ENCODE measurements around the gene L1CAM.
A peak's percentile ranks its signal among the peaks of the same experiment; 100 is the strongest.

L1CAM gene

GRCh38 chrX:153934762-153935325 lies 48.9 kb upstream of the L1CAM start, which contains the start of gene NAA10:
Gene NAA10 (minus strand): TSS chrX:153935037. CDS start chrX:153934904, 133 bp downstream.
- peaks cover 19% of the 10 kb centered on the region for H3K79me2 ChIP-seq (ENCODE audit: insufficient read depth, low read length)
- no peaks in the 10 kb centered on the region for H3K36me3 ChIP-seq (ENCODE audit: low read length)
- 0 out of 2 replicates have a peak, but pooled peaks cover 5% of the 10 kb centered on the region for H3F3A ChIP-seq (ENCODE audit: insufficient read depth)
- no peaks in the 10 kb centered on the region for H4K20me1 ChIP-seq (ENCODE audit: low read depth, low read length)
- no peaks in the 10 kb centered on the region for H3K9me3 ChIP-seq (ENCODE audit: insufficient read depth, low read length)
- H2AFZ ChIP-seq (ENCODE audit: low read depth, low read length, severe bottlenecking) = peak within 1 kb of the TSS; percentile 85
- H3K9me2 ChIP-seq (replicated peaks; ENCODE audit: insufficient read depth, low read length) = no peaks in the 10 kb centered on the region
- H3K4me3 ChIP-seq (ENCODE audit: insufficient read depth, low read length, poor library complexity, severe bottlenecking) = peak within 1 kb of the TSS; percentile 84
- peak within 1 kb of the TSS; percentile 51 for H3K27ac ChIP-seq (ENCODE audit: low read depth, low read length)
- no peak for TF ChIP-seq CTCF (IDR thresholded peaks at IDR 0.05; ENCODE audit: insufficient read depth, low read length, poor library complexity, severe bottlenecking)
- TF ChIP-seq EZH2phosphoT487 (conservative IDR thresholded peaks at IDR 0.05; ENCODE audit: low read length) = no peak
- H3K9ac ChIP-seq (ENCODE audit: low read length) = peak within 1 kb of the TSS; percentile 96
- peak within 1 kb of the TSS; percentile 93 for H3K4me2 ChIP-seq (ENCODE audit: low read depth, low read length, poor library complexity, severe bottlenecking)
- H3K27me3 ChIP-seq (ENCODE audit: low read length) = no peaks in the 10 kb centered on the region

GRCh38 chrX:153934148-153934761 lies 48.3 kb upstream of the L1CAM start:
- no peaks in the 10 kb centered on the region for H3K27me3 ChIP-seq (ENCODE audit: low read length)
- H2AFZ ChIP-seq (ENCODE audit: low read depth, low read length, severe bottlenecking) = no peak overlapping the region
- peaks cover 19% of the 10 kb centered on the region for H3K79me2 ChIP-seq (ENCODE audit: insufficient read depth, low read length)
- no peaks in the 10 kb centered on the region for H3K36me3 ChIP-seq (ENCODE audit: low read length)
- H3K4me3 ChIP-seq (ENCODE audit: insufficient read depth, low read length, poor library complexity, severe bottlenecking) = peak overlapping the region; percentile 84
- H3F3A ChIP-seq (ENCODE audit: insufficient read depth) = peaks cover 6% of the 10 kb centered on the region; the same call in 1 of the 2 replicates
- TF ChIP-seq EZH2phosphoT487 (conservative IDR thresholded peaks at IDR 0.05; ENCODE audit: low read length) = no peak
- TF ChIP-seq CTCF (IDR thresholded peaks at IDR 0.05; ENCODE audit: insufficient read depth, low read length, poor library complexity, severe bottlenecking) = no peak
- peak overlapping the region; percentile 96 for H3K9ac ChIP-seq (ENCODE audit: low read length)
- peak overlapping the region; percentile 93 for H3K4me2 ChIP-seq (ENCODE audit: low read depth, low read length, poor library complexity, severe bottlenecking)
- peak overlapping the region; percentile 51 for H3K27ac ChIP-seq (ENCODE audit: low read depth, low read length)
- no peaks in the 10 kb centered on the region for H3K9me2 ChIP-seq (replicated peaks; ENCODE audit: insufficient read depth, low read length)
- H3K9me3 ChIP-seq (ENCODE audit: insufficient read depth, low read length) = no peaks in the 10 kb centered on the region
- H4K20me1 ChIP-seq (ENCODE audit: low read depth, low read length) = no peaks in the 10 kb centered on the region

GRCh38 chrX:153933748-153934147 lies 47.8 kb upstream of the L1CAM start:
- H2AFZ ChIP-seq (ENCODE audit: low read depth, low read length, severe bottlenecking) = no peak overlapping the region
- TF ChIP-seq CTCF (IDR thresholded peaks at IDR 0.05; ENCODE audit: insufficient read depth, low read length, poor library complexity, severe bottlenecking) (no peak), EZH2phosphoT487 (conservative IDR thresholded peaks at IDR 0.05; ENCODE audit: low read length) (no peak)
- H4K20me1 ChIP-seq (ENCODE audit: low read depth, low read length) = no peaks in the 10 kb centered on the region
- H3K9me3 ChIP-seq (ENCODE audit: insufficient read depth, low read length) = no peaks in the 10 kb centered on the region
- H3K27ac ChIP-seq (ENCODE audit: low read depth, low read length) = peak overlapping the region; percentile 51; the same call in 1 of the 2 replicates
- peak overlapping the region; percentile 84 for H3K4me3 ChIP-seq (ENCODE audit: insufficient read depth, low read length, poor library complexity, severe bottlenecking)
- H3K36me3 ChIP-seq (ENCODE audit: low read length) = no peaks in the 10 kb centered on the region
- H3K4me2 ChIP-seq (ENCODE audit: low read depth, low read length, poor library complexity, severe bottlenecking) = peak overlapping the region; percentile 93
- H3K27me3 ChIP-seq (ENCODE audit: low read length) = no peaks in the 10 kb centered on the region
- H3K79me2 ChIP-seq (ENCODE audit: insufficient read depth, low read length) = peaks cover 19% of the 10 kb centered on the region
- peak overlapping the region; percentile 96 for H3K9ac ChIP-seq (ENCODE audit: low read length)
- no peaks in the 10 kb centered on the region for H3K9me2 ChIP-seq (replicated peaks; ENCODE audit: insufficient read depth, low read length)
- peaks cover 11% of the 10 kb centered on the region for H3F3A ChIP-seq (ENCODE audit: insufficient read depth)
